Measurements from ENCODE around the gene FAM120B.

The FAM120B gene

DNA sequence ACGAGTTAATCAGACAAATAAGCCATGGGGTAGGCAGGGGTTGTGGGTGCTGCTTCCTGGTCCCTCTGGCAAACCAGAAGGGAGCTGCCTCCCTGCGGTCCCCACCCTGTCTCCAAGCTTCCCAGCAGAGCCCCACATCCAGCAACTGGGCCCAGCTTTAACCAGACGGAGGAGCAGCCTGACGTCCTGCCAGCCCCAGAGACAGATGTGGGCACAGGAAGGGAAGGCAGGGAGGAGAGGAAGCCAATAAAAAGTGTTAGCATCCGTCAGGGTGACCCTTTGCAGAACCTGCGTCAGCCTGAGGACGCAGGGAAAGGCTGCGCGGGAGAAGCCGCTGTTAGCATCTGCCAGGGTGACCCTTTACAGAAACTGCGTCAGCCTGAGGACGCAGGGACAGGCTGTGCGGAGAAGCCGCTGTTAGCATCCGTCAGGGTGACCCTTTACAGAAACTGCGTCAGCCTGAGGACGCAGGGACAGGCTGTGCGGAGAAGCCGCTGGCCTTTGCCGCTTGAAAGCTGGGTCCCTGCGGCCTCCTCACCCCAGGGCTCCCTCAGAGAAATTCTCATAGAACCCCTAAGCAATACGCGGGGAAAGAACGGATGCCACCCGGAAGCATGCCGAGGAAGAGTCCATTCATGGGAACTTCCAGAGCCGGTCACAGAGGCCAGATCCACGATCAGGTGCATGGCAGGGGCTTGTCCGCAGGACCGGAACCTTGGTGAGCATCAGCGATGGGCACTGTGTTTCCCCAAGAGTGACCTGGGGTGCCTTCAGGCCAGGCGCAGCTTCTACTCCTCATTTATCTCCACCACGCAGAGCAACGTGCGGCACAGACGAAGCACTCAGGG lies 31.6 kb upstream of the FAM120B start:
- H3K27me3 ChIP-seq (ENCODE audit: control insufficient read depth, insufficient read depth, low read length) = peaks cover 17% of the 10 kb centered on the region
- H3K9me3 ChIP-seq (ENCODE audit: control insufficient read depth, insufficient read depth, low read length) = no peaks in the 10 kb centered on the region
- no peaks in the 10 kb centered on the region for H3K36me3 ChIP-seq (ENCODE audit: control insufficient read depth, insufficient read depth, low read length)
- H3K4me1 ChIP-seq (ENCODE audit: control insufficient read depth, insufficient read depth, low read length) = peaks cover 4% of the 10 kb centered on the region
- no peak overlapping the region for H3K9ac ChIP-seq (ENCODE audit: low read depth, low read length)
- no peak overlapping the region for H3K4me3 ChIP-seq (ENCODE audit: low read depth, low read length)

DNA sequence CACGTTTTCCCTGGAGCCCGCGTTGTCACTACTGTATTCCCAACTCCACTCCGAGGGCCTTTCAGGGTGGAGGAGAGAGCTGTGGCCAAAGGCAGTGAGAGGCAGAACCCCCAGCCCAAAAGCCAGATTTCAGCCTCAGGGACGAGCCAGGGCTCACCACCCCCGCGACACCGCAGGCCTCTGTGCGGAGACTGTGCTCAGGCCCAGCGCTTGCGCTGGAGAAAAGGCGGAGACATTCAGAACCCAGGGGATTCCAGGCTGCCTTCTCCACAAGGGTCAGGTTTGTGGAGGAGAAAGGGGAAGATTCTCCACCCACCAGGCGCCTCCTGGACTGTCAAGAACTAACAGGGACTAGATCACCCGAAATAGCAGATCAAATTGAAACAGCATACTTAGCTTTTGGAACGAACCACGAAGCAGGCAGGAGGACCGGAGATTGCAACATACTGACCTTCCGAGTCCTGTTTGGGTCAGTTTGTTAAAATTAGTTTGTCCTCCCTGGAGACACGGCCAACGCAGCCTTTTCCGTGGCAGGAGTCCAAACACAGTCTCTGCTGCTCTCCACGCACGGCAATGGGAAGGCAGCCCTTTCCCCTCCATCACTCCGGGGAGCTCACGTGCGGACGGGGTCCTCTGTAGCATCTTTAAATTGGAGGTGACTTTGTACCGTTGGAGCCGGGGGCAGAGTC lies 30.0 kb upstream of the FAM120B start:
- no peaks in the 10 kb centered on the region for H3K9me3 ChIP-seq (ENCODE audit: control insufficient read depth, insufficient read depth, low read length)
- no peak overlapping the region for H3K4me3 ChIP-seq (ENCODE audit: low read depth, low read length)
- H3K4me1 ChIP-seq (ENCODE audit: control insufficient read depth, insufficient read depth, low read length) = peaks cover 4% of the 10 kb centered on the region
- H3K9ac ChIP-seq (ENCODE audit: low read depth, low read length) = no peak overlapping the region
- peaks cover 32% of the 10 kb centered on the region for H3K27me3 ChIP-seq (ENCODE audit: control insufficient read depth, insufficient read depth, low read length)
- H3K36me3 ChIP-seq (ENCODE audit: control insufficient read depth, insufficient read depth, low read length) = no peaks in the 10 kb centered on the region

DNA sequence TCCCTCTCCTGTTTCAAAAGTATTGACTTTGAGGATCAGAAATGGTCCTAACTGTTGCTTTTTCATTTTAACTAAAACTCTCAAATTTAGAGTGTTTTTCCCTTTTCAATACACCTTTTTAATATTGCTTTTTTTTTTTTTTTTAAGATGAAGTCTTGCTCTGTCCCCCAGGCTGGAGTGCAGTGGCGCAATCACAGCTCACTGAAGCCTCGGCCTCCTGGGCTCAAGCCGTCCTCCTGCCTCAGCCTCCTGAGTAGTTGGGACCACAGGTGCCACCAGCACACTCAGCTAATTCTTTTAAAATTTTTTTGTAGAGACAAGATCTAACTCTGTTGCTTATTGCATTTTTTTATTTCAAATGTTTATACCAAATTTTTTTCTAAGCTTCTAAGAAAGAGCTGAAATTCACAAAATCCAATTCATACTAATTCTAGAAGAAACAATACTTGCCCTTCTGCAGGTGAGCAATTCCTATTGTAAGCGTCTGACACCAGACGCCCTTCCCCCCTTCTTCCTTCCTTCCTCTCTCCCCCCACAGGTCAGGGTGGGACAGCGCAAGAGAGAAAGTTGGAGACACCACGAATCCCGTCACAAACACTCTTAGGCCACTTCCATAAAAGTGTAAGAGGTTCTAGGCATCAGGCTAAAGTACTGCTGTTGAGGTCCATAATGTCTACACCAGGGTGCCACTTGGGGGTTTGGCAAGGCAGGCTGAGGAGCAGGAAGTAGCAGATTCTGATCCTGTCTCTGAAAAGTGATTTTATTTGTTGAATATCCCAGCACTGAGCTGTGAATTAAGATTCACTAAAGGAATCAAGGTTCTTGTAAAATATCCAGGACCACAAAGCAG lies 28.4 kb upstream of the FAM120B start:
- H3K27me3 ChIP-seq (ENCODE audit: control insufficient read depth, insufficient read depth, low read length) = peaks cover 39% of the 10 kb centered on the region
- peaks cover 4% of the 10 kb centered on the region for H3K4me1 ChIP-seq (ENCODE audit: control insufficient read depth, insufficient read depth, low read length)
- H3K4me3 ChIP-seq (ENCODE audit: low read depth, low read length) = no peak overlapping the region
- no peaks in the 10 kb centered on the region for H3K36me3 ChIP-seq (ENCODE audit: control insufficient read depth, insufficient read depth, low read length)
- no peaks in the 10 kb centered on the region for H3K9me3 ChIP-seq (ENCODE audit: control insufficient read depth, insufficient read depth, low read length)
- H3K9ac ChIP-seq (ENCODE audit: low read depth, low read length) = no peak overlapping the region

DNA sequence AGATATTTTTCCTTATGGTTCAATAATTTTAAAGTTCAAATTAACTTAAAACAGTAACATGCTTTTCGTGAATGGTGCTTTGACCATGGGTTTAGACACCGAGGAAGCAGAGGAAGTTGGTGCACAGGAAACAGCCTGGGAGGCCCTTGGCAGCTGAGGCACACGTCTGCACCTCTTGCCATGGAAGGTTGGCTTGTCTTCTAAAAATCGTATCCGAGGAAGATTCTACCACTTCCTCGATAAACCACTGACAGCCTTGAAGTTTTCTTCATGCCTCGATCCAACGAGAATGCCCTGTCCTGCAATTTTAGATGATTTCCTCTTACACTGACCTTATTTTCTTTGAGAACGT lies 27.8 kb upstream of the FAM120B start:
- no peaks in the 10 kb centered on the region for H3K9me3 ChIP-seq (ENCODE audit: control insufficient read depth, insufficient read depth, low read length)
- no peak overlapping the region for H3K9ac ChIP-seq (ENCODE audit: low read depth, low read length)
- peaks cover 39% of the 10 kb centered on the region for H3K27me3 ChIP-seq (ENCODE audit: control insufficient read depth, insufficient read depth, low read length)
- H3K36me3 ChIP-seq (ENCODE audit: control insufficient read depth, insufficient read depth, low read length) = no peaks in the 10 kb centered on the region
- peaks cover 4% of the 10 kb centered on the region for H3K4me1 ChIP-seq (ENCODE audit: control insufficient read depth, insufficient read depth, low read length)
- H3K4me3 ChIP-seq (ENCODE audit: low read depth, low read length) = no peak overlapping the region

DNA sequence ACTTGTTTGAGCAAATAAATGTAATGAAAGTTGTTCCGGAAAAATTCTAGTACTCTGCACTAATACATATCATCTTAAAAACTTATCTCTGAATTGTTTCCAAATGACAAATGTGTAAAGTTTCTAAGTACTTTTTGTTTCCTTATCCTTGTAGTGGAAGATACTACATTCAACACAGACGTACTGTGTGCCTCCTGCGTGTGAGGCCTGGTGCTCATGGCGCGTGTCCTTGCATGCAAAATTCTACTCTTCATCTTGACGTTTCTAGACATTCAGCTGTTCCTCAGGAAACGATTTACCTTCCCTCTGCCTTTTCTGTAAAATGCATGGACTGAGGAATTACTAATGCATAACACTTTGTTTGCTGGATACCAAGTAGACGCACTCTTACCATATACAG lies 27.1 kb upstream of the FAM120B start:
- Histone ChIP-seq H3K4me1 (ENCODE audit: control insufficient read depth, insufficient read depth, low read length) (peaks cover 4% of the 10 kb centered on the region), H3K9ac (ENCODE audit: low read depth, low read length) (no peak overlapping the region), H3K9me3 (ENCODE audit: control insufficient read depth, insufficient read depth, low read length) (no peaks in the 10 kb centered on the region)

DNA sequence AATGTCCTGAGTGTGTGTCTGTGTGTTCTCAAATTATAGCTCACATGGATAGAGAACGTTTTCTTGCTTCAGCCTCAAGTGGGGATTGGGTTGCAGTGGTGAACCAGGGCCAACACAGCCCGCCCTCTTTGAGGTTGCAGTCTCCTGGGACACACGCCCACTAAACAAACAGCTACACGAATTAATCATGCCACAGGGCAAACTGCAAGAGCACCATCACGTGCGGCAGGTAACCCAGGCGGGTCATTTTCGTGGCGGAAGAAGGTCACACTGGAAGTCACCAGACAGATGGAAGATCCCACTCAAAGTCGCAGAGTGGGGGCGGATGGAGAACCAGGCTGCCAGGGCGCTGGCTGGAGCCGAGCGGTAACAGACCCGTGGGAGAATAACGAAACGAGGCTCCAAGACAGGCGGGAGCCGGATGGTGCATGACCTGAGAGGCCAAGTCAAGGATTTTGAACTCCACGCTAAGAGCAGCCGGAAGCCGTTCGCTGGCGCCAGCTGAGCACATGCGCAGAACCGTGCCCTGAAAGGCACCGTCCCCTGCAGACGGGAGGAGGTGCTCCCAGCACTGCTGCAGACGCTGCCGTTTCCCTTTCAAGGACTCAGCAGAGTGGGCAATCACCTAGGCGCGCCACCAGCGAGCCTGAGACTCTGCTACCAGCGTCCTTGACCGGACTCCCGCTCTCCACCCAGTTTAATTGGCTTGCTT lies 26.4 kb upstream of the FAM120B start:
- Histone ChIP-seq H3K4me3 (ENCODE audit: low read depth, low read length) (peak overlapping the region; percentile 16), H3K36me3 (ENCODE audit: control insufficient read depth, insufficient read depth, low read length) (peaks cover 6% of the 10 kb centered on the region), H3K9ac (ENCODE audit: low read depth, low read length) (no peak overlapping the region), H3K9me3 (ENCODE audit: control insufficient read depth, insufficient read depth, low read length) (no peaks in the 10 kb centered on the region), H3K27me3 (ENCODE audit: control insufficient read depth, insufficient read depth, low read length) (peaks cover 48% of the 10 kb centered on the region), H3K4me1 (ENCODE audit: control insufficient read depth, insufficient read depth, low read length) (peaks cover 4% of the 10 kb centered on the region)

More for the DNA sequence above, 27.1 kb upstream of the FAM120B start:
- H3K36me3 ChIP-seq (ENCODE audit: control insufficient read depth, insufficient read depth, low read length) = no peaks in the 10 kb centered on the region
- H3K4me3 ChIP-seq (ENCODE audit: low read depth, low read length) = no peak overlapping the region
- peaks cover 44% of the 10 kb centered on the region for H3K27me3 ChIP-seq (ENCODE audit: control insufficient read depth, insufficient read depth, low read length)

DNA sequence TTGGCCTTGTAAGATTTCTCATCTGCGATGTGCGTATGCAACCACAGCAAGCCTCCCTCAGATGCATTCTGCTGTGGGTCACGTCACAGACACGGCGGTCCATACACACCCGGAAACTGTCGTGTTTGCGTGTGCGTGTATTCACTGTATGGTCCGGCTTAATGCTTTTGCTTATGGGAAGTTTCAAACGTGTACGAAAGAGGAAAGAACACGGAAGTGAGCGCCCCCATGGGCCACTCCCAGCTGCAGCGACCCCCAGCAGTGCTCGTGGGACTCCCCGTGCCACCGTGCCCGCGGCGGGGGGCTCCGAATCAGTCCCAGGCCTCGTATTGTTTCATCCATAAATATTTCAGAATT lies 25.9 kb upstream of the FAM120B start:
- Histone ChIP-seq H3K27me3 (ENCODE audit: control insufficient read depth, insufficient read depth, low read length) (peaks cover 53% of the 10 kb centered on the region), H3K9me3 (ENCODE audit: control insufficient read depth, insufficient read depth, low read length) (no peaks in the 10 kb centered on the region), H3K36me3 (ENCODE audit: control insufficient read depth, insufficient read depth, low read length) (peaks cover 6% of the 10 kb centered on the region), H3K4me1 (ENCODE audit: control insufficient read depth, insufficient read depth, low read length) (peaks cover 4% of the 10 kb centered on the region), H3K4me3 (ENCODE audit: low read depth, low read length) (peak overlapping the region; percentile 16), H3K9ac (ENCODE audit: low read depth, low read length) (no peak overlapping the region)

DNA sequence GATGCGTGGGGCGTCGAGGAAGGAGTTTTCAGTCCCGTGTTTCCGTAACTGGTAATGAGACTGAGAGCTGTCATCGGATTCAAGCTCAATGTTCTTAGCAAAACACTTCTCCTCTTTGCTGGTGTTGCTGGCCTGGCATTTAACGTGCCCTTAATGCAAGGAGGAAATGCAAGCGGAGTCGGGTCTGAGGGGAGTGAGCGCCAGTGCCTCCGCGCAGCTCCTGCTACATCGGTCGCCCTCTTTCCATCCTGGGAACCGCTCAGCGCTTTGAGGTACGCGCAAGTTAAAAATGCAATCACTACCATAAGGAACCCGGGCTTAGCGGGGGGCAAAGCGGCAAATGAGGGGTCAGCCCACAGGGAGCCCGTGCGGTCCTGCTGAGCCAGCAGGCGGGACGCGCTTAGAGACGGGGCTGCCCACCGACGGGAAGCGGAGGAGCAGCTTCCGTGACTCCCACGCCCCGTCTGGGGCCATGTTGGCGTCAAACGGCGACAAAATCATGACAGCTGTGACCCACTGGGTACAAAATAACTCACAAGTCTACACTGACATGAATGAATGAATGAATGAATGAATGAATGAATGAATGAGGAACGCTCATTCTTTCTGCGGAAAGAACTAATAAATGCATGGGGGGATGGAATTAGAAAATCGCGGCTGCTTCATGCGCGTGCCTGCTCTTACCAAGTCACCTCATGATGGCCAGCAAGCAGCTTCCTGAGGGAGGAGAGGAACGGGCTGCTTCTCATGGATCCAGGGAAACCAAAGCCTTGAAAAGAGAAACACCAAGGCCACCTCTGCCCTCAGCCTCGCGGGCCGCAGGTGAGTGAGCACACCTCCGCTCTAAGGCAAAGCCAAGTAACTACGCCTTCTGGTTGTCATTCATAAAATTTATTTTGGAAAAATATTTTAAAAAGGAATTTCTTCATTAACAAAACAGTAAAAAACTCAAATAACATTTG lies 24.9 kb upstream of the FAM120B start:
- Histone ChIP-seq H3K4me1 (ENCODE audit: control insufficient read depth, insufficient read depth, low read length) (peaks cover 9% of the 10 kb centered on the region), H3K4me3 (ENCODE audit: low read depth, low read length) (peak overlapping the region; percentile 22), H3K9me3 (ENCODE audit: control insufficient read depth, insufficient read depth, low read length) (no peaks in the 10 kb centered on the region), H3K36me3 (ENCODE audit: control insufficient read depth, insufficient read depth, low read length) (peaks cover 6% of the 10 kb centered on the region), H3K27me3 (ENCODE audit: control insufficient read depth, insufficient read depth, low read length) (peaks cover 60% of the 10 kb centered on the region), H3K9ac (ENCODE audit: low read depth, low read length) (no peak overlapping the region)

DNA sequence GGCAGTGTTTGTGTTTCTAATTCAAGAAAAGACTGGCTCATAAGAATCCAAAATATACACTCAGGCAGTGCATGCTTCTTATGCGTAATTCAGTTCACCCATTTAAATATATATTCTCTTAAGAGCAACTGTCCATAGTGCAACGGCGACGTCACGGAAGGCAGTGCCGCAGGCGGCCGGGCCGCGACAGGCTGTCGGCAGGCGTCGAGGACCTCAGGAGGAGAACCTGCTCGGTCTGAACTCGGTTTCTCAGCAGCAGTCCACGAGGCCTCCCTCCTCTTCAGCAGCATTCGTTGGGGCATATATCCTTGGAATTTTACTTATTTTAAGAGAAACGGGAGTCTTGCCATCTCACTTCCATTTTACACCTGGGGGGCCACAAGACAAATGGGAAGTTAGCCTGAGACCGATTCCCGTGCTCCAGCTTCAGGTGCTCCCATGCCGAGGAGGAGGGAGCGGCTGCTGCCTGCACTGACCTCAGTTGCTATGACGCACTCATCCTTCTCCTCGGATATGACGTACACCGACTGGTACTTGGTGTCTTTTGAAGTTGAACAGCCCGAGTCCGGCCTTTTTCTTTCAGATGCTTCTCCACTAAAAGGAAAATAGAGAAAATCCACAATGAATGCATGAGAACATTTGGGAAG lies 23.9 kb upstream of the FAM120B start:
- peaks cover 69% of the 10 kb centered on the region for H3K27me3 ChIP-seq (ENCODE audit: control insufficient read depth, insufficient read depth, low read length)
- H3K9me3 ChIP-seq (ENCODE audit: control insufficient read depth, insufficient read depth, low read length) = no peaks in the 10 kb centered on the region
- no peak overlapping the region for H3K4me3 ChIP-seq (ENCODE audit: low read depth, low read length)
- no peak overlapping the region for H3K9ac ChIP-seq (ENCODE audit: low read depth, low read length)
- peaks cover 6% of the 10 kb centered on the region for H3K36me3 ChIP-seq (ENCODE audit: control insufficient read depth, insufficient read depth, low read length)
- H3K4me1 ChIP-seq (ENCODE audit: control insufficient read depth, insufficient read depth, low read length) = peaks cover 12% of the 10 kb centered on the region
